Thoracic aorta (tissue), 2 donors: ENCODE data around the gene NSUN4. TPM values are rescaled to one million over a fixed set of nuclear protein-coding genes. Genes with fewer than 3 reads are reported as not detected.
A peak's percentile ranks its signal among the peaks of the same experiment; 100 is the strongest.

Experiments
- ATAC-seq: fragments of 150-250 bp; one replicate; pipeline ENCODE4 v1.8.0; 2017; ENCODE audit warnings: low read depth; ENCODE audit not compliant: insufficient number of reproducible peaks, low FRiP score
- DNase-seq: peaks from one replicate; pipeline ENCODE4 v3.0.0-alpha.2; 2020; ENCODE audit warnings: low spot score
- H3K27ac ChIP-seq, 2 donors: fragments of 200-600 bp; sonication (generic); 1 replicate in 1 of 2; 2 replicates in 1 of 2; pipeline ENCODE4 v1.5.1; 2016; ENCODE audit warnings: mild to moderate bottlenecking in 2 of 2, moderate library complexity in 2 of 2
- H3K27me3 ChIP-seq: fragments of 200-600 bp; sonication (generic); replicated peaks from 2 replicates; pipeline ENCODE4 v1.6.0; 2016; ENCODE audit warnings: mild to moderate bottlenecking; ENCODE audit not compliant: insufficient read depth
- H3K36me3 ChIP-seq: fragments of 200-600 bp; sonication (generic); one replicate; pipeline ENCODE4 v1.5.1; 2016
- H3K4me1 ChIP-seq, 2 donors: fragments of 200-600 bp; sonication (generic); 1 replicate in 1 of 2; 2 replicates in 1 of 2; pipeline versions ENCODE4 v1.5.1 to v1.6.0; 2016; ENCODE audit warnings: low read depth in 2 of 2, mild to moderate bottlenecking in 1 of 2; ENCODE audit not compliant: control insufficient read depth in 1 of 2
- H3K4me3 ChIP-seq: fragments of 200-600 bp; sonication (generic); 2 replicates; pipeline ENCODE4 v1.5.1; 2016; ENCODE audit warnings: mild to moderate bottlenecking
- H3K9me3 ChIP-seq: fragments of 200-600 bp; sonication (generic); 2 replicates; pipeline ENCODE4 v1.5.1; 2016
- CTCF ChIP-seq: fragments of 200-600 bp; sonication (generic); IDR thresholded peaks from one replicate; pipeline ENCODE4 v1.5.1; 2019; ENCODE audit warnings: antibody characterized with exemption
- total RNA-seq, 2 donors: library from RNA; depleted of rRNA; stranded (reverse); fragments of >200 nt; gene quantifications; one replicate each; pipeline versions ENCODE4 v1.1.0 to v1.2.3, GENCODE V29; 2016

Gene NSUN4
- total RNA-seq, result 10 to 100 TPM; 22.9 to 29.3 TPM

- H3K4me3 ChIP-seq, result peak within 1 kb of the TSS; percentile 96
- peak; percentile 60 for TF ChIP-seq CTCF
- ATAC-seq (peak; percentile 87), DNase-seq (peak; percentile 81)
- no peaks in the 10 kb centered on the region for H3K27me3 ChIP-seq
- peaks cover 9% of the 10 kb centered on the region for H3K36me3 ChIP-seq
- peaks cover 12 to 18% of the 10 kb centered on the region in 2 donors for H3K4me1 ChIP-seq
- peak within 1 kb of the TSS; percentile 98 to 99 for H3K27ac ChIP-seq
- H3K9me3 ChIP-seq, result no peaks in the 10 kb centered on the region
These were observed at the start of gene NSUN4 for GRCh38 chr1:46340404-46341221. NSUN4 (plus strand) TSS chr1:46340807; CDS start chr1:46340827, 20 bp downstream.

GRCh38 chr1:46295306-46295705 is 45.3 kb upstream of the NSUN4 start:
- H3K9me3 ChIP-seq, result no peaks in the 10 kb centered on the region
- H3K27me3 ChIP-seq, result no peaks in the 10 kb centered on the region
- no peak overlapping the region for H3K4me3 ChIP-seq
- no peak for DNase-seq
- no peak for ATAC-seq
- H3K27ac ChIP-seq, result no peak overlapping the region
- no peak for TF ChIP-seq CTCF
- H3K36me3 ChIP-seq, result peaks cover 56% of the 10 kb centered on the region
- H3K4me1 ChIP-seq, result peaks cover 7 to 21% of the 10 kb centered on the region in 2 donors

- no peak for TF ChIP-seq CTCF
- Histone ChIP-seq H3K36me3 (peaks cover 41% of the 10 kb centered on the region), H3K4me1 (peaks cover 20 to 35% of the 10 kb centered on the region in 2 donors), H3K27ac (no peak overlapping the region), H3K9me3 (no peaks in the 10 kb centered on the region), H3K4me3 (no peak overlapping the region), H3K27me3 (no peaks in the 10 kb centered on the region)
- no peak for DNase-seq
- ATAC-seq, result no peak
These were observed 42.2 kb upstream of the NSUN4 start for GRCh38 chr1:46298387-46298786.

GRCh38 chr1:46300673-46301405 is 39.8 kb upstream of the NSUN4 start:
- TF ChIP-seq CTCF, result no peak
- ATAC-seq (no peak), DNase-seq (no peak)
- Histone ChIP-seq H3K4me1 (peaks cover 31 to 48% of the 10 kb centered on the region in 2 donors), H3K27me3 (no peaks in the 10 kb centered on the region), H3K4me3 (peak overlapping the region; percentile 92), H3K9me3 (no peaks in the 10 kb centered on the region), H3K27ac (peak overlapping the region; percentile 98 to 100), H3K36me3 (peaks cover 21% of the 10 kb centered on the region)

GRCh38 chr1:46301406-46301807 is 39.2 kb upstream of the NSUN4 start:
- Histone ChIP-seq H3K4me3 (peak overlapping the region; percentile 92), H3K9me3 (no peaks in the 10 kb centered on the region), H3K36me3 (peaks cover 15% of the 10 kb centered on the region), H3K27me3 (no peaks in the 10 kb centered on the region), H3K4me1 (peaks cover 31 to 49% of the 10 kb centered on the region in 2 donors), H3K27ac (peak overlapping the region; percentile 98 to 100)
- DNase-seq (no peak), ATAC-seq (no peak)
- no peak for TF ChIP-seq CTCF
